HEK293 (cell line): ENCODE measurements around the gene MOV10L1.

Experiments
- AEBP2 ChIP-seq: fragments of 450-650 bp; formaldehyde crosslinking; IDR thresholded peaks from 2 replicates; pipeline ENCODE4 v1.5.1; 2016; ENCODE audit warnings: missing biosample characterization, missing genetic modification characterization, borderline replicate concordance
- HOXA7 ChIP-seq: sonication (generic); formaldehyde crosslinking; IDR thresholded peaks from 2 replicates; pipeline ENCODE4 v1.8.1; 2022; ENCODE audit warnings: missing genetic modification reagents, borderline replicate concordance
- HOXC10 ChIP-seq: sonication (generic); formaldehyde crosslinking; IDR thresholded peaks from 2 replicates; pipeline ENCODE4 v1.8.1; 2023; ENCODE audit warnings: mild to moderate bottlenecking, missing genetic modification reagents
- KLF10 ChIP-seq: fragments of 450-650 bp; IDR thresholded peaks from 2 replicates; pipeline ENCODE4 v1.5.1; 2018; ENCODE audit warnings: missing biosample characterization, mild to moderate bottlenecking, missing genetic modification characterization
- SP3 ChIP-seq: fragments of 450-650 bp; formaldehyde crosslinking; IDR thresholded peaks from 2 replicates; pipeline ENCODE4 v1.5.1; 2016; ENCODE audit warnings: missing biosample characterization, missing genetic modification characterization
- ZNF146 ChIP-seq: fragments of 450-650 bp; formaldehyde crosslinking; IDR thresholded peaks from 2 replicates; pipeline ENCODE4 v1.5.1; 2016; ENCODE audit warnings: missing biosample characterization, missing genetic modification characterization
- ZNF223 ChIP-seq: fragments of 450-650 bp; formaldehyde crosslinking; IDR thresholded peaks from 2 replicates; pipeline ENCODE4 v1.5.1; 2016; ENCODE audit warnings: missing biosample characterization, missing genetic modification characterization
- ZNF266 ChIP-seq: fragments of 450-650 bp; formaldehyde crosslinking; IDR thresholded peaks from 2 replicates; pipeline ENCODE4 v1.5.1; 2016; ENCODE audit warnings: missing biosample characterization, missing genetic modification characterization, low read depth
- ZNF280C ChIP-seq: fragments of 450-650 bp; formaldehyde crosslinking; IDR thresholded peaks from 2 replicates; pipeline ENCODE4 v1.5.1; 2016; ENCODE audit warnings: missing biosample characterization, missing genetic modification characterization
- ZNF76 ChIP-seq: fragments of 450-650 bp; formaldehyde crosslinking; IDR thresholded peaks from 2 replicates; pipeline ENCODE4; 2016; ENCODE audit warnings: low read depth, missing biosample characterization, missing genetic modification characterization, borderline replicate concordance
- ZNF791 ChIP-seq: fragments of 450-650 bp; formaldehyde crosslinking; IDR thresholded peaks from 2 replicates; pipeline ENCODE4 v1.5.1; 2016; ENCODE audit warnings: missing biosample characterization, missing genetic modification characterization
- TF ChIP-seq, protein P1 (sequence below): fragments of 450-650 bp; formaldehyde crosslinking; IDR thresholded peaks from 2 replicates; pipeline ENCODE4 v1.5.1; 2016; ENCODE audit warnings: missing biosample characterization, missing genetic modification characterization
- TF ChIP-seq, protein P2 (sequence below): fragments of 450-650 bp; formaldehyde crosslinking; IDR thresholded peaks from 2 replicates; pipeline ENCODE4 v1.5.1; 2016; ENCODE audit warnings: missing biosample characterization, missing genetic modification characterization, low read depth
- TF ChIP-seq, protein P3 (sequence below): fragments of 450-650 bp; formaldehyde crosslinking; IDR thresholded peaks from 2 replicates; pipeline ENCODE4 v1.5.1; 2016; ENCODE audit warnings: missing biosample characterization, missing genetic modification characterization

Gene MOV10L1

DNA sequence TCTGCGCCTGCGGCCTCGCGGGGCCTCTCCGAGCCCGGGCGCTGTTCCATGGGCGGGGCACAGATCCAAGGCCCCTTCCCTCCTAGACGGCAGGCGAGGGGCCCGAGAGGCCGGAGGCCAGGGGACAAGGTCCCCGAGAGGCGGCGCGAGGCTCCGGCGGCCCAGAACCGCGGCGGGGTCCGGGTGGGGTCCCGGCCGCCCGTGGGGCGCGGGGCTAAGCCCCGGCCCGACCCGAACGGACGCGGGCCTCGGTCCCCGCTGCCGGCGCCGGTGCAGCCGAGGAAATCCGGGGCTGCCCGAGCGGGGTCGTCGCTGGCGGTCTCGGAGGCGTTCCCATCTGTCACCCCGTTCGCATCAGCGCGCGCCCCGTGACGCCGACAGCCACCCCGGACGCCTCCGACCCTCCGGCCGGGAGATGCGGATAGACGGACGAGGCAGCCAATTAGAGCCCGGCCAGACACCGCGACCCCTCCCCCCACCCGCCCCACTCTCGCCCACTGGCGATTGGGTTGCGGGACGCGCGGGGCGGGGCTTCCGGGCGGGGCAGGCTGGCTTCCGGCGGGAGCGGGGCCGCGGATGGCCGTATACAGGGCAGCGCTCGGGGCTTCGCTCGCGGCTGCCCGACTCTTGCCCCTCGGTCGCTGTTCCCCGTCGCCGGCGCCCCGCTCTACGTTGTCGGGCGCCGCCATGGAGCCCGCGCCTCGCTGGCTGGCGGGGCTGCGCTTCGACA, 110.8 kb downstream of the MOV10L1 start, which contains the start of gene SELENOO (continued):
- TF ChIP-seq ZNF280C (tag by site-specific recombination): no peak
- no peak for TF ChIP-seq ZNF791
- no peak for TF ChIP-seq ZNF266 (tag by site-specific recombination)
- TF ChIP-seq KLF10 (tag by site-specific recombination): peak; percentile 44; the same call in 1 of the 2 replicates
- TF ChIP-seq HOXA7: no peak
- TF ChIP-seq, protein P1, sequence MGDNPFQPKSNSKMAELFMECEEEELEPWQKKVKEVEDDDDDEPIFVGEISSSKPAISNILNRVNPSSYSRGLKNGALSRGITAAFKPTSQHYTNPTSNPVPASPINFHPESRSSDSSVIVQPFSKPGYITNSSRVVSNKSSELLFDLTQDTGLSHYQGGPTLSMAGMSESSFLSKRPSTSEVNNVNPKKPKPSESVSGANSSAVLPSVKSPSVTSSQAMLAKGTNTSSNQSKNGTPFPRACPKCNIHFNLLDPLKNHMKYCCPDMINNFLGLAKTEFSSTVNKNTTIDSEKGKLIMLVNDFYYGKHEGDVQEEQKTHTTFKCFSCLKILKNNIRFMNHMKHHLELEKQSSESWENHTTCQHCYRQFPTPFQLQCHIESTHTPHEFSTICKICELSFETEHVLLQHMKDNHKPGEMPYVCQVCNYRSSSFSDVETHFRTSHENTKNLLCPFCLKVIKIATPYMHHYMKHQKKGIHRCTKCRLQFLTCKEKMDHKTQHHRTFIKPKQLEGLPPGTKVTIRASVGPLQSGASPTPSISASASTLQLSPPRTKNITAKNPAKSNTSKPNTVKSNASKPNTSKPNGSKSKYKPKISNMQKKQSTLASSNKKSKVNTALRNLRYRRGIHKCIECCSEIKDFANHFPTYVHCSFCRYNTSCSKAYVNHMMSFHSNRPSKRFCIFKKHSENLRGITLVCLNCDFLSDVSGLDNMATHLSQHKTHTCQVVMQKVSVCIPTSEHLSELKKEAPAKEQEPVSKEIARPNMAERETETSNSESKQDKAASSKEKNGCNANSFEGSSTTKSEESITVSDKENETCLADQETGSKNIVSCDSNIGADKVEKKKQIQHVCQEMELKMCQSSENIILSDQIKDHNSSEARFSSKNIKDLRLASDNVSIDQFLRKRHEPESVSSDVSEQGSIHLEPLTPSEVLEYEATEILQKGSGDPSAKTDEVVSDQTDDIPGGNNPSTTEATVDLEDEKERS (tag by site-specific recombination): no peak
- TF ChIP-seq, protein P2, sequence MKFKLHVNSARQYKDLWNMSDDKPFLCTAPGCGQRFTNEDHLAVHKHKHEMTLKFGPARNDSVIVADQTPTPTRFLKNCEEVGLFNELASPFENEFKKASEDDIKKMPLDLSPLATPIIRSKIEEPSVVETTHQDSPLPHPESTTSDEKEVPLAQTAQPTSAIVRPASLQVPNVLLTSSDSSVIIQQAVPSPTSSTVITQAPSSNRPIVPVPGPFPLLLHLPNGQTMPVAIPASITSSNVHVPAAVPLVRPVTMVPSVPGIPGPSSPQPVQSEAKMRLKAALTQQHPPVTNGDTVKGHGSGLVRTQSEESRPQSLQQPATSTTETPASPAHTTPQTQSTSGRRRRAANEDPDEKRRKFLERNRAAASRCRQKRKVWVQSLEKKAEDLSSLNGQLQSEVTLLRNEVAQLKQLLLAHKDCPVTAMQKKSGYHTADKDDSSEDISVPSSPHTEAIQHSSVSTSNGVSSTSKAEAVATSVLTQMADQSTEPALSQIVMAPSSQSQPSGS (tag by site-specific recombination): no peak
- peak; percentile 89 for TF ChIP-seq SP3 (tag by site-specific recombination)
- no peak for TF ChIP-seq ZNF76 (tag by site-specific recombination)
- no peak for TF ChIP-seq ZNF146 (tag by site-specific recombination)
- TF ChIP-seq HOXC10 (CRISPR knock-in tag): 0 out of 2 replicates have a peak, but pooled peaks have one; percentile 7
- TF ChIP-seq AEBP2 (tag by site-specific recombination): no peak
- TF ChIP-seq, protein P3, sequence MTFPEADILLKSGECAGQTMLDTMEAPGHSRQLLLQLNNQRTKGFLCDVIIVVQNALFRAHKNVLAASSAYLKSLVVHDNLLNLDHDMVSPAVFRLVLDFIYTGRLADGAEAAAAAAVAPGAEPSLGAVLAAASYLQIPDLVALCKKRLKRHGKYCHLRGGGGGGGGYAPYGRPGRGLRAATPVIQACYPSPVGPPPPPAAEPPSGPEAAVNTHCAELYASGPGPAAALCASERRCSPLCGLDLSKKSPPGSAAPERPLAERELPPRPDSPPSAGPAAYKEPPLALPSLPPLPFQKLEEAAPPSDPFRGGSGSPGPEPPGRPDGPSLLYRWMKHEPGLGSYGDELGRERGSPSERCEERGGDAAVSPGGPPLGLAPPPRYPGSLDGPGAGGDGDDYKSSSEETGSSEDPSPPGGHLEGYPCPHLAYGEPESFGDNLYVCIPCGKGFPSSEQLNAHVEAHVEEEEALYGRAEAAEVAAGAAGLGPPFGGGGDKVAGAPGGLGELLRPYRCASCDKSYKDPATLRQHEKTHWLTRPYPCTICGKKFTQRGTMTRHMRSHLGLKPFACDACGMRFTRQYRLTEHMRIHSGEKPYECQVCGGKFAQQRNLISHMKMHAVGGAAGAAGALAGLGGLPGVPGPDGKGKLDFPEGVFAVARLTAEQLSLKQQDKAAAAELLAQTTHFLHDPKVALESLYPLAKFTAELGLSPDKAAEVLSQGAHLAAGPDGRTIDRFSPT (tag by site-specific recombination): no peak
- no peak for TF ChIP-seq ZNF223 (tag by site-specific recombination)
- TF ChIP-seq, all 188 proteins: peak for 17
